GM19023 (cell line): ENCODE results near the gene ARHGAP33.

Experiments
- ATAC-seq: cut with Tn5 transposase; IDR thresholded peaks from one replicate; pipeline ENCODE4 v1.9.1; 2021; ENCODE audit warnings: mild to moderate bottlenecking, moderate library complexity; ENCODE audit not compliant: unreplicated experiment

ARHGAP33 gene

DNA sequence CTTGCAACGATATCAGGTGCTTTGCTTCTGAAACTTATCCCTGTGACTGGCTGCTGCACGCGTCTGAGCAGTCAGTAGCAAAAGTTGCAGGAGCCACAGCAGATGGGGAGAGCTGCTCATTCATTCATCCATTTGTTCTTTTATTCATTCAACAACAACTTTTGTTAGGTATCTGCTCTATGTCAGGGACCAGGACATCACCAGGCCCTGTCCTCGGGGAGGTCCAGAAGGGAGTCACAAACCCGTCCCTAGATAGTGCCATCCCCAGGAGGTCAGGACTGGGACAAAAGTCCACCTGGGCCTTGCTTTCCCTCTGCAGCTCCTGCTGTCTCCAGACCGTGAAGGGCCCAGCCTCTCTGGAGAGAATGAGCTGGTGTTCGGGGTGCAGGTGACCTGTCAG lies 2.6 kb downstream of the ARHGAP33 start:
- no peak for ATAC-seq

DNA sequence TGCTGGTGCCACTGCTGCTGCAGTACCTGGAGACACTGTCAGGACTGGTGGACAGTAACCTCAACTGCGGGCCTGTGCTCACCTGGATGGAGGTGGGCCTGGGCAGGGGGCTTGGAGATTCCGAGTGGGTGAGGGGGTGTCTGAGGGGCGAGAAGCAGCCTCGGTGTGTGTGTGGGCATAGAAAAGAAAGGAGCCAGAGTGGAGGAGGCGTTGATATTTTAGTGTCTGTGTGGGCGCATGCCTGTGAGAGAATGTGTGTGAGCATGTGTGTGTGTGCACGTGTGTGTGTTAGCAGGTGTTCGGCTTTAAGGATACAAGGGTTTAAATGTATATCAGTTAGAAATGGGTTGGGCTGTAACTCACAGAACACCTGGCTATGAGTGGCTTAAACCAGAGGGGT lies 3.7 kb downstream of the ARHGAP33 start:
- no peak for ATAC-seq

DNA sequence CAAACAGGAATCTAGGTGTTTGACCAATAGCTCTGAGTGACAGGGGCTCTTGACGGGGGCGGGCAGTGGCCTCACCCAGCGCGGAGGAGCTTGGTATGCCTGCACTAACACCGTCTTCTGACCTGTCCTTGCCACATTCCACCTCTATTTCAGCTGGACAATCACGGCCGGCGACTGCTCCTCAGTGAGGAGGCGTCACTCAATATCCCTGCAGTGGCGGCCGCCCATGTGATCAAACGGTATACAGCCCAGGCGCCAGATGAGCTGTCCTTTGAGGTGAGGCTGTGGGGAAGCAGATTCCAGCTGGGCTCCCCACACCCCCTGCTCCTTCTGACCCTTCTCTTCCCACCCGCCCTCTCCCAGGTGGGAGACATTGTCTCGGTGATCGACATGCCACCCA lies 4.7 kb downstream of the ARHGAP33 start:
- no peak for ATAC-seq

DNA sequence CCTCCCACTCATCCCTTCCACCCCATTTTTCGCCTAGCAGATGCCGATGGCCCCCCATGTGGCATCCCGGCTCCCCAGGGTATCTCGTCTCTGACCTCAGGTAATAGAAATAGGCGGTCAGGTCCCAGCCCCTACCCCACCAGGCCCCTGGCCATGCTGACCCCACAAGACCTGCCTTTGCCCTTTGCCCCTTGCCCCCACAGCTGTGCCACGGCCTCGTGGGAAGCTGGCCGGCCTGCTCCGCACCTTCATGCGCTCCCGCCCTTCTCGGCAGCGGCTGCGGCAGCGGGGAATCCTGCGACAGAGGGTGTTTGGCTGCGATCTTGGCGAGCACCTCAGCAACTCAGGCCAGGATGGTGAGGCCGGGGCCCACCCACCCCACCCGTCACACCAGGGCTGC lies 5.4 kb downstream of the ARHGAP33 start:
- no peak for ATAC-seq

DNA sequence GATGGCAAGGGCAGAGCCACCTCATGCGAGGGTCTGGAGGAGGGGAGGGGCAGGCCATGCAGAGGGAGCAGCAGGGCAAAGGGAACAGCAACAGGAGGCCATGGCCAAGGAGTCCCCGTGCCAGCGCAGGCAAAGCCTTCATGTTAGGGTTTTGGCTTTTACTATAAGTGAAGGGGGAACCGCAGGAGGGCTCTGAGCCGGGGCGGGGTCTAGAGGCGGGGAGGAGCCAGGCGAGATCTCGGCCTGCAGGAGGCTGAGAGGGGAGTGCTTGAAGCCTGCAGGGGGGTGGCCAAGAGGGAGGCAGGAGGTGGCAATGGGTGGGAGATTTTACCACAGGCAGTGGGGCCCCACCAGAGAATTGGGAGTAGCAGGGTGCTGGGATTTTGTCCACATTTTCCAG lies 6.3 kb downstream of the ARHGAP33 start:
- ATAC-seq: no peak

DNA sequence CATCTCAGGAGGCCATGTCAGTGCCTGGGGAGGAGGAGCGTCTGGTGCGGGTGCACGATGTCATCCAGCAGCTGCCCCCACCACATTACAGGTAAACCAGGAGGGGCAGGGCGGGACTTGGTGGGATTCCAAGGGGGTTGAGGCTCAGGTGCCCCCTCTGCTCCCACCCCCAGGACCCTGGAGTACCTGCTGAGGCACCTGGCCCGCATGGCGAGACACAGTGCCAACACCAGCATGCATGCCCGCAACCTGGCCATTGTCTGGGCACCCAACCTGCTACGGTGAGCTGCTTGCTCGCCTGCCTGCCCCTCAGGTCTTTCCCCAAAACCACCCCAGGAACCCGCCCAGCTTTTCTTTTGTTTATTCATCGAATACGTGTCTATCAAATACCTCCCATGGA lies 7.2 kb downstream of the ARHGAP33 start:
- no peak for ATAC-seq

DNA sequence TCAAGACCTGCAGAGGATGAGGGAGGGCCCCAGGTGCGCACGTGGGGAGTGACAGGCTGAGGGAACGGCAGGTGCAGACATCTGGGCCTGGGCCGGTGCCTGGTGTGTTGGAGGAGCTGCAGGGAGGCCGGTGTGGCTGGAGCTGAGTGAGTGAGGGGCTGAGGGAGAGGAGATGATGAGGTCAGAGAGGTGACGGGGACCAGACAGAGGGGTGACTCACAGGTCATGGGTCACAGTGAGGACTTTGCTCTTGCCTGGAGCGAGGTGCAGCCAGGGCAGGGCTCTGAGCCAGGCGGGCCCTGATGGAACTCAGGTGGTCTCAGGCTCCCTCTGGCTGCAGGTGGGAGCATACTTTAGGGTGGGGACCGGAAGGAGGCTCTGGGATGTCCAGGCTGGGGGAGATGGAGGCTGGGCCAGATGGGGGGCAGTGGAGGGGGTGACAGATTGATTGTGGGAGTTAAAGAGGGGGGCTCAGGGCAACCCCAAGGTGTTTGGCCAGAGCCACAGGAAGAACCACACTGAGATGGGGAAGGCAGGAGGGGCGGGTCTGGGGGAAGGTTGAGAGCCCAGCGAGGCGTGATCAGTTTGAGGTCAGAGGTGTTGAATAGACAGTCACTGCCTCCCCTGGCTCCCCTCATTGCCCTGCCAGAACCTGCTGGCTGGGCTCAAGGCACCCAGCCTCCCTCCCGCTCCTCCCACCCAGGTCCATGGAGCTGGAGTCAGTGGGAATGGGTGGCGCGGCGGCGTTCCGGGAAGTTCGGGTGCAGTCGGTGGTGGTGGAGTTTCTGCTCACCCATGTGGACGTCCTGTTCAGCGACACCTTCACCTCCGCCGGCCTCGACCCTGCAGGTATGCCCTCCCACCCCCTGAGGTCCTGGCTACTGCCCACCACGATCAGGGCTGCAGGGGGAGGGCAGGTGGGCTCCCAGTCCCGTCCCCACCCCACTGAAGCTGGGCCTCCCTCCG lies 8.4 kb downstream of the ARHGAP33 start:
- no peak for ATAC-seq

DNA sequence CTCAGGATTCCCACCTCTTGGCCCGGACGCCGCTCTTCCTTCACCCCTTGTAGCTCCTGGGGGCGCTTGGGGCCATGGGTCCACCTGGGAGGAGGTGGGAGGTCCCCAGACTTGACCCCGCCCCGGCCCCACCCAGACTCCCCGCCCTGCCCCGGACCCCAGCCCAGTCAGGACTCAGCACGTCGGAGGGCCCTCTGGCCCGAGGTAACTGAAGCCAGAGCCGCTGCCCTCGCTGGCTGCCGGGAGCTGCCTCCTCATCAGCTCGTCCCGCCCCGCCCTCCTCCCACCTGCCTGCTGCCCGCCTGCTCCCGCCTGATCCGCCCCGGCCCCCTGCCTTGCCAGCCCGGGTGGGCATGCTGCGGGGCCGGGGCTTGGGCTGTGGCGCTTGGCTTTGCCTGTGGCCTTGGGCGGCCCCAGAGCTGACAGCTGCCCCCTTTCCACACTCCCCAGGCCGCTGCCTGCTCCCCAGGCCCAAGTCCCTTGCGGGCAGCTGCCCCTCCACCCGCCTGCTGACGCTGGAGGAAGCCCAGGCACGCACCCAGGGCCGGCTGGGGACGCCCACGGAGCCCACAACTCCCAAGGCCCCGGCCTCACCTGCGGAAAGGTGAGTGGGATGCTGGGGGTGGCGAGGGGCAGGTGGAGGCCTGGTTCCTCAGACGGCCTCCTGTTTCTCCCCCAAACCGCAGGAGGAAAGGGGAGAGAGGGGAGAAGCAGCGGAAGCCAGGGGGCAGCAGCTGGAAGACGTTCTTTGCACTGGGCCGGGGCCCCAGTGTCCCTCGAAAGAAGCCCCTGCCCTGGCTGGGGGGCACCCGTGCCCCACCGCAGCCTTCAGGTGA lies 9.4 kb downstream of the ARHGAP33 start:
- no peak for ATAC-seq

DNA sequence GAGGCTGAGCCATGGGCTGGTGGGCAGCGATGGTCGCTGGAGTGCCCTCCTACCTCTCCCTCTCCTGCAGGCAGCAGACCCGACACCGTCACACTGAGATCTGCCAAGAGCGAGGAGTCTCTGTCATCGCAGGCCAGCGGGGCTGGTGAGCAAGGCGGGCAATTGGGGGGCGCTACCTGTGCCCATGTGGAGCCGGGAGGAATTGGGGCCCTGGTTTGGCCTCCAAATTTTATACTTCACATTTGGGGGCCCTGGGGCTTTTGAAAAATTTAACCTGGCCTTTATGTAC lies 9.9 kb downstream of the ARHGAP33 start:
- ATAC-seq: no peak

DNA sequence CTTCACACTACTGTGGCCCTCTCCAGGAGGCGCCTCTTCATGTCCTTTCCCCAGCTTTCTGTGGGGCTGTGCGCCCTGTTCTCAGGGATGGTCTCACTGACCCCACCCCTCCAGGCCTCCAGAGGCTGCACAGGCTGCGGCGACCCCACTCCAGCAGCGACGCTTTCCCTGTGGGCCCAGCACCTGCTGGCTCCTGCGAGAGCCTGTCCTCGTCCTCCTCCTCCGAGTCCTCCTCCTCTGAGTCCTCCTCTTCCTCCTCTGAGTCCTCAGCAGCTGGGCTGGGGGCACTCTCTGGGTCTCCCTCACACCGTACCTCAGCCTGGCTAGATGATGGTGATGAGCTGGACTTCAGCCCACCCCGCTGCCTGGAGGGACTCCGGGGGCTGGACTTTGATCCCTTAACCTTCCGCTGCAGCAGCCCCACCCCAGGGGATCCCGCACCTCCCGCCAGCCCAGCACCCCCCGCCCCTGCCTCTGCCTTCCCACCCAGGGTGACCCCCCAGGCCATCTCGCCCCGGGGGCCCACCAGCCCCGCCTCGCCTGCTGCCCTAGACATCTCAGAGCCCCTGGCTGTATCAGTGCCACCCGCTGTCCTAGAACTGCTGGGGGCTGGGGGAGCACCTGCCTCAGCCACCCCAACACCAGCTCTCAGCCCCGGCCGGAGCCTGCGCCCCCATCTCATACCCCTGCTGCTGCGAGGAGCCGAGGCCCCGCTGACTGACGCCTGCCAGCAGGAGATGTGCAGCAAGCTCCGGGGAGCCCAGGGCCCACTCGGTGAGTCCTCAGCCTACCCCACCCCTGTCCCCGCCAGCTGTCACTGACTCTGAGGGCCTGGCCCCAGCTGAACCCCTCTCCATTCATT lies 11.2 kb downstream of the ARHGAP33 start:
- no peak for ATAC-seq

DNA sequence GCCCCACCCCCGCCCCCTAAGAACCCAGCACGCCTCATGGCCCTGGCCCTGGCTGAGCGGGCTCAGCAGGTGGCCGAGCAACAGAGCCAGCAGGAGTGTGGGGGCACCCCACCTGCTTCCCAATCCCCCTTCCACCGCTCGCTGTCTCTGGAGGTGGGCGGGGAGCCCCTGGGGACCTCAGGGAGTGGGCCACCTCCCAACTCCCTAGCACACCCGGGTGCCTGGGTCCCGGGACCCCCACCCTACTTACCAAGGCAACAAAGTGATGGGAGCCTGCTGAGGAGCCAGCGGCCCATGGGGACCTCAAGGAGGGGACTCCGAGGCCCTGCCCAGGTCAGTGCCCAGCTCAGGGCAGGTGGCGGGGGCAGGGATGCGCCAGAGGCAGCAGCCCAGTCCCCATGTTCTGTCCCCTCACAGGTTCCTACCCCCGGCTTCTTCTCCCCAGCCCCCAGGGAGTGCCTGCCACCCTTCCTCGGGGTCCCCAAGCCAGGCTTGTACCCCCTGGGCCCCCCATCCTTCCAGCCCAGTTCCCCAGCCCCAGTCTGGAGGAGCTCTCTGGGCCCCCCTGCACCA lies 11.9 kb downstream of the ARHGAP33 start:
- ATAC-seq: no peak

DNA sequence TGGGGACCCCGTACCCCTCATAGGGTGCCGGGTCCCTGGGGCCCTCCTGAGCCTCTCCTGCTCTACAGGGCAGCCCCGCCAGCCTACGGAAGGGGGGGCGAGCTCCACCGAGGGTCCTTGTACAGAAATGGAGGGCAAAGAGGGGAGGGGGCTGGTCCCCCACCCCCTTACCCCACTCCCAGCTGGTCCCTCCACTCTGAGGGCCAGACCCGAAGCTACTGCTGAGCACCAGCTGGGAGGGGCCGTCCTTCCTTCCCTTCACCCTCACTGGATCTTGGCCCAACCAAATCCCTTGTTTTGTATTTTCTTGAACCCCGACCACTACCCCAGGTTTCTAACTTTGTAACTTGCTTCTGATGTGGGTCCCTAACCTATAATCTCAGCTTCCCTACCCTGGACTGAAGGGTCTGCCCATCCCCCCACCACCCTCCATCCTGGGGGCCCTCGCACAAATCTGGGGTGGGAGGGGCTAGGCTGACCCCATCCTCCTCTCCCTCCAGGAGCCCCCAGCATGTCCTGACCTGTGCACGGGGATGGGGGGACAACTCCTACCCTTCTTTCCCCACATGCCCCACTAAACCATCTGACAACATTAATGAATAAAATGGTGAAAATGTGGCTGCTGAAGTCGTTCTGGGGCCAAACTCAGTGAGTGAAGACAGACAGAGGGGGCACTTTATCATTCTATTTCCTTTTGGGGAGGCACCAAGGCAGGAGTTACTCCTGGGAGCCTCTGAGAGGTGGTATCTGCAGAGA lies 13.0 kb downstream of the ARHGAP33 start:
- no peak for ATAC-seq

DNA sequence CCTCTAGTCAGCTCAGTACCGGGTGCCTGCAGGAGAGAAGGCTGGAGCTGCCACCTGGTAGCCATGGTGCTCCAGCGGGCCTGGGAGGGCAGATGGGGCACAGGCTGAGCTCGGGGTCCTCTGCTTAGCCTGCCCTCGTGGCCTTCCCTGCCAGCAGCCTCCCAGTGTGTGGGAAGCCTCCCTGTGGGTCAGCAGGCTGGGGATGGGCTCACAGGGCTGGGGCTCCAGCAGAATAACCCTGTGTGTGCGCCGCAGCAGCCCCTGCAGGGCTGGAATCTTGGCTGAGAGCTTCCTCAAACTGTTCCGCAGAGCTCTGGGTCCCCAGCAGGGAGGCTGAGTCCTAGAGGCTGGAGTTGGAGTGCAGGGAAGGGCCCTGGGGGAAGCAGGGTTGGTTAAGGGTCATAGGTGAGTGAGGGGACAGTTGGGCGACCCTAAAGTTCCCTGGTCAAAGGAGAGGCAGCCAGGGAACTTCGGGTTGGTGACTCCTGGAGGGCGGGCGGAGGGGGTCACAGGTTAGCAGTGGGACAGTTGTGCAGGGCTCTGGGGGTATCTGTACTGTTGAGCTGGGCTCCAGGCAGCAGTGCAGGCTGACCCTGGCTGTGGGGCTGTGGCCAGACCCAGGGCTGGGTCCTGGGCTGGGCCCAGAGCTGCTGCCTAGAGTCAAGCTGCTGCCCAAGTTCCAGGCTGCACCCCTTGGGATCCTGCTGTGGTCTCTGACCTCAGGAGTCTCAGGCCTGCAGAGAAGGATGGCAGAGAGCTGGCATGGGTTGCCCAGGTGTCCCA lies 14.0 kb downstream of the ARHGAP33 start:
- no peak for ATAC-seq

DNA sequence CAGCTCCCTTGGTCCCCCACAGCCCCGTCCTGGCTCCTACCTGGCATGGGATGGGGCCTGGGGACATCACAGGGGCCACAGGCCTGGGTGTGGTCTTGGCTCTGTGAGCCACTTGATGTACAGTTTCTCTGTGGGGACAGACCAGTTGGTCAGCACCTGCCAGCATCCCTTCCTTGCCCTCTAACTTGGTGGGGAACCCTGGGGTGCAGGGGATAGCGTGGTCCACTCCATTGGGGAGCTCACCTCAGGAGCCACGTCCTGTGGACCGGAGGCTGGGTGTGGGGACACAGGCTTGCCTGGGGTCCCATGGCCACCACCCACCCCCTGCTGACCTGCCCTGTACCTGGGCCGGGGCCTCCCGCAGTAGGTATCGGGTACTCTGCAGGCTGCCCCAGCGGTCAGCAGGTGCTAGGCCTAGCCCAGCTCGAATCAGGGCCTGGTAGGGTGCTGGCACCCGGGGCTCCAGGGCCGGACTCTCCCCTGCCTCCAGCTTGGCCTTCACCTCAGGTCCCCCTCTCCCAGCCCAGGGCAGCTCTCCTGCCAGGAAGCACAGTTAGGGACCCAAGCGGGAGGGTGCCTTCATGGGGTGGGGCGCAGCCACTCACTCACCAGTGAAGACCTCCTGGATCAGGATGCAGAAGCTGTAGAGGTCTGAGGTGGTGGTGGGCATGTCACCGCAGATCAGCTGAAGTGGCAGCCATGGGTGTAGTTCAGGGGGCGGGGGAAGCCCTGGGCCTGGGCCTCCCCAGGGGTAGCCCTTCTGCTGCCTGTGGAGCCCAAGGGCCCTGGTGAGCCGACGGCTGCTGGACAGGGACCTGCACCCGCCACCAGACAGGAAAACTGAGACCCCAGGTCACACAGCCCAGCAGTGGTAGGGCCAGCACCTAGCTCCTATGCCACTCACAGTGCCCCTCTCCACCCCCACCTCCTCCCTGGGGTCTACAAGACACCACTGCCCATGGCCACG lies 14.9 kb downstream of the ARHGAP33 start:
- no peak for ATAC-seq

DNA sequence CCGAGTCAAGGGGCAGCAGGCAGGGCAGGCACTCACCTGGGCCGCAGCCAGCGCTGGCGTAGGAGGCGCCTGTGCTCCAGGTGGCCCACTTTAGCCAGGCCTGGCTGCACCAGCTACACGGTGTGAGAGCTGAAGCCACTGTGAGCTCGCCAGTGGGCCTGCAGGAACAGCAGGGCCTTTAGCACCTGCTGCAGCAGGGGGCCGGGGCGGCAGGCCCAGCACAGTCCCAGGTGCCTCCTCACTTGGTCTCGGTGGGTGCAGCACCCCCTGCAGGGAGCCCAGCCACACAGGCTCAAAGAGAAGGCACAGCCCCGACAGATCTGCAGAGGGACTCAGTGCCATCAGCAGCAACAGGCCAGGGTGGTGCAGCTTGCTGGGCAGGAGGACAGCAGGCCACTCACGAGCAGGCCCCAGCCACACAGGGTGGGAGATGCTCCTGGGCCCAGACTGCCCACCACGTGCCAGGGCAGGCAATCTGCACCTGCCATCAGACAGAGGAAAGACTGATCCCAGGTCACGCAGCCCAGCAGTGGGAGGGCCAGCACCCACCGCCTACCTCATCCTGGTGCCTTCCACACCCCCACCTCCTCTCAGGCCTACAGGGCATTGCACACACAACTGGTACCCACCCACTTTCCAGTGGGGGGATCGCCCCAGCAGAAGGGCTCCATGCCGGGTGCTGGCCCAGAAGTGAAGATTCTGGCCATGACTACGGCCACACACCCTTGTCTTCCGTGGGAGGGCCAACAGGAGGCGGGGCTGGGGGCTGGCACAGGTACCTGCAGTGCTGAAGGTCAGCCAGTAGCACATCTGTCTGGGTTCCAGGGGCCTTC lies 15.8 kb downstream of the ARHGAP33 start:
- no peak for ATAC-seq

DNA sequence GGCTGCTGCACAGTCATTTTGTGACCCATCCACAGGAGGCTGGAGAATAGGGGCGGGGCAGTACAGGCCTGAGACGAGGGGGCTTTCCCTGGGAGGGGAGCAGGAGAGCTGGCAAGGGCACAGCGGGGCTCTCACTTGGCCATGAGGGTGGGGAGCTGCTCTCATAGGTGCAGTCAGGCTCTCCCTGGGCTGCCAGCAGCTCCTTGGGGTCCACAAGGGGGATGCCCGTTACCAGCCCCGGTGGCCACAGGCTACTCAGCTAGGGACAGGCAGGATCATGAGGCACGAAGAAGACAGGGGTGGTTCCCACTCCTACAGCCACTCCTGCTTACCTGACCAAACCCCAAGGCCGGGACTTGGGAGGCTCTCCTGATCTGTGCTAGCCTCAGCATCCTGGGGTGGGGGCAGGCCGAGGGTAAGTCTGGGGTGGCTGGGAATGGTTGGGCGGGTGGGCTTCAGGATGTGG lies 16.5 kb downstream of the ARHGAP33 start:
- ATAC-seq: no peak

DNA sequence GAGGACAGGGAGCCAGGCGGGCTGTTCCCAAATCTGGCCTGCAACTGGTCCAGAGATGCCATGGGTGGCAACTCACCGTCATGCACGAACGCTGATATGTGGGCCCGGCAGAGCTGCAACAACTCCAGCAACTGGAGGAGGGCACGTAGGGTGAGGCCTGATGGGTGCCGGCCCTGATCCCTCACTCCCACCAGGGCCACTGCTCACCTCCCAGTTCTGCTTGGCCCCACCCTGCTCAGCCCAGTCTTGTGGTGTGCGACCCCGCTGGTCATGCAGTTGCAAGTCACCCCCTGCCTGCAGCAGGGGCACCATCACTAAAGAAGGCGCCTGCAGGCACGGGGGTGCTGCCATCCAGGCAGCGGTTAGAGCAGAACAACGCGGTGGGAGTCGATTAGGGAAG lies 16.9 kb downstream of the ARHGAP33 start:
- no peak for ATAC-seq
